GM23338 (cell line): ENCODE data around the gene DNAJC6. TPM values are rescaled to one million over a fixed set of nuclear protein-coding genes. Genes with fewer than 3 reads are reported as not detected.

ENCODE experiments used
- ATAC-seq: fragments of 200-7000 bp; cut with Tn5 transposase; 3 replicates; pipeline ENCODE4 v1.9.1; 2020
- DNase-seq: peaks from one replicate; pipeline ENCODE4 v3.0.0-alpha.2; 2015; ENCODE audit warnings: low spot score
- H2AFZ ChIP-seq: fragments of 200-600 bp; sonication (generic); 2 replicates; pipeline ENCODE4 v1.8.0; 2016; ENCODE audit warnings: antibody characterized with exemption, mild to moderate bottlenecking, moderate library complexity
- H3F3A ChIP-seq: fragments of 200-600 bp; sonication (generic); replicated peaks from 2 replicates; pipeline ENCODE4 v1.8.0; 2017; ENCODE audit warnings: antibody characterized with exemption, mixed run types, low read depth
- H3K27ac ChIP-seq: fragments of 200-600 bp; sonication (generic); 2 replicates; pipeline ENCODE4 v1.6.1; 2016; ENCODE audit warnings: low read depth
- H3K27me3 ChIP-seq: fragments of 200-600 bp; sonication (generic); 2 replicates; pipeline ENCODE4 v1.8.0; 2016; ENCODE audit warnings: mild to moderate bottlenecking, mixed run types, moderate library complexity; ENCODE audit not compliant: insufficient read depth
- H3K36me3 ChIP-seq: fragments of 200-600 bp; sonication (generic); 2 replicates; pipeline ENCODE4 v1.8.0; 2016; ENCODE audit warnings: mild to moderate bottlenecking; ENCODE audit not compliant: insufficient read depth
- H3K4me1 ChIP-seq: fragments of 200-600 bp; sonication (generic); 2 replicates; pipeline ENCODE4 v1.8.0; 2016; ENCODE audit warnings: mild to moderate bottlenecking, moderate library complexity; ENCODE audit not compliant: insufficient read depth
- H3K4me2 ChIP-seq: fragments of 200-600 bp; sonication (generic); 2 replicates; pipeline ENCODE4 v1.7.1; 2017; ENCODE audit warnings: mixed run types
- H3K4me3 ChIP-seq: fragments of 200-600 bp; sonication (generic); 2 replicates; pipeline ENCODE4 v1.6.1; 2016; ENCODE audit warnings: mixed run types
- H3K79me2 ChIP-seq: fragments of 200-600 bp; sonication (generic); replicated peaks from 2 replicates; pipeline ENCODE4 v1.8.0; 2017; ENCODE audit warnings: mild to moderate bottlenecking; ENCODE audit not compliant: insufficient read depth
- H3K9me2 ChIP-seq: fragments of 200-600 bp; sonication (generic); 2 replicates; pipeline ENCODE4 v1.8.0; 2017; ENCODE audit not compliant: insufficient read depth
- H4K20me1 ChIP-seq: fragments of 200-600 bp; sonication (generic); replicated peaks from 2 replicates; pipeline ENCODE4 v1.8.0; 2017; ENCODE audit warnings: mild to moderate bottlenecking; ENCODE audit not compliant: insufficient read depth
- H3K27ac Mint-ChIP-seq: 2 replicates; pipeline ENCODE4 v1.8.0; 2020; ENCODE audit warnings: inconsistent platforms, mild to moderate bottlenecking, moderate library complexity, mixed read lengths
- H3K27me3 Mint-ChIP-seq: 3 replicates; pipeline ENCODE4 v1.8.0; 2022; ENCODE audit warnings: low read depth, mild to moderate bottlenecking, moderate library complexity, mixed read lengths, inconsistent platforms; ENCODE audit not compliant: insufficient read depth, poor library complexity
- H3K36me3 Mint-ChIP-seq: 3 replicates; pipeline ENCODE4 v1.8.0; 2021; ENCODE audit warnings: low read depth, mild to moderate bottlenecking, inconsistent platforms, moderate library complexity, mixed read lengths
- H3K4me1 Mint-ChIP-seq: 3 replicates; pipeline ENCODE4 v1.8.0; 2020; ENCODE audit warnings: mild to moderate bottlenecking, inconsistent platforms, mixed read lengths
- H3K4me3 Mint-ChIP-seq: 3 replicates; pipeline ENCODE4 v1.8.0; 2021; ENCODE audit warnings: moderate library complexity, mild to moderate bottlenecking, inconsistent platforms, mixed read lengths
- H3K9me3 Mint-ChIP-seq: 3 replicates; pipeline ENCODE4 v1.8.0; 2020; ENCODE audit warnings: moderate library complexity, mild to moderate bottlenecking, inconsistent platforms, mixed read lengths
- CREB1 ChIP-seq: fragments of 250-450 bp; sonication (Bioruptor Pico); IDR thresholded peaks from 2 replicates; pipeline ENCODE4 v1.5.0; 2020; ENCODE audit warnings: low read depth, mild to moderate bottlenecking, moderate library complexity
- EZH2 ChIP-seq: fragments of 200-600 bp; sonication (generic); IDR thresholded peaks from one replicate; pipeline ENCODE4 v1.8.0; 2017; ENCODE audit warnings: antibody characterized with exemption, mild to moderate bottlenecking, low read depth; ENCODE audit not compliant: unreplicated experiment
- EZH2phosphoT487 ChIP-seq: fragments of 200-600 bp; sonication (generic); IDR thresholded peaks from one replicate; pipeline ENCODE4 v1.8.1; 2018; ENCODE audit warnings: antibody characterized with exemption; ENCODE audit not compliant: unreplicated experiment
- JUNB ChIP-seq: IDR thresholded peaks from one replicate; pipeline ENCODE4 v1.6.1; 2016; ENCODE audit warnings: antibody characterized with exemption; ENCODE audit not compliant: unreplicated experiment
- REST ChIP-seq: IDR thresholded peaks from one replicate; pipeline ENCODE4 v1.6.1; 2018; ENCODE audit warnings: antibody characterized with exemption; ENCODE audit not compliant: unreplicated experiment
- ZNF114 ChIP-seq: fragments of 250-450 bp; sonication (Bioruptor Pico); IDR thresholded peaks from 2 replicates; pipeline ENCODE4 v1.5.0; 2020; ENCODE audit warnings: mild to moderate bottlenecking, moderate library complexity
- ZNF331 ChIP-seq: fragments of 250-450 bp; sonication (Bioruptor Pico); IDR thresholded peaks from 2 replicates; pipeline ENCODE4 v1.5.0; 2020; ENCODE audit warnings: low read depth, mild to moderate bottlenecking, moderate library complexity
- ZNF462 ChIP-seq: fragments of 250-450 bp; sonication (Bioruptor Pico); IDR thresholded peaks from 2 replicates; pipeline ENCODE4 v1.5.0; 2020; ENCODE audit warnings: mild to moderate bottlenecking, moderate library complexity
- polyA plus RNA-seq: library from polyadenylated mRNA; unstranded; fragments of >200 nt; fragmentation: Nextera tagmentation; extraction: Ambion mirVana; gene quantifications from 2 replicates; pipeline ENCODE4 v1.2.1, GENCODE V29; 2016
- total RNA-seq: library from RNA; depleted of rRNA; stranded (reverse); fragments of >200 nt; shearing (Covaris generic); gene quantifications from 2 replicates; pipeline ENCODE4 v1.2.3, GENCODE V29; 2014
- TF ChIP-seq, protein P1 (sequence below), 2 experiments: fragments of 200-600 bp in 1 of 2; sonication (generic) in 1 of 2; conservative IDR thresholded peaks; 2 replicates each; pipeline versions ENCODE4 v1.5.1 to v1.6.1; 2016 to 2017; ENCODE audit warnings: antibody characterized with exemption in 2 of 2, low read depth in 2 of 2, mild to moderate bottlenecking in 2 of 2, moderate library complexity in 1 of 2
- TF ChIP-seq, protein P2 (sequence below): IDR thresholded peaks from 2 replicates; pipeline ENCODE4 v1.6.1; 2016; ENCODE audit warnings: antibody characterized with exemption

DNAJC6 gene
- total and polyA plus RNA-seq, 2 experiments from 2014 or later, result 2.4 to 7.4 TPM

GRCh38 chr1:65404941-65405340 lies 95.6 kb downstream of the DNAJC6 start (continued):
- TF ChIP-seq, protein P1, sequence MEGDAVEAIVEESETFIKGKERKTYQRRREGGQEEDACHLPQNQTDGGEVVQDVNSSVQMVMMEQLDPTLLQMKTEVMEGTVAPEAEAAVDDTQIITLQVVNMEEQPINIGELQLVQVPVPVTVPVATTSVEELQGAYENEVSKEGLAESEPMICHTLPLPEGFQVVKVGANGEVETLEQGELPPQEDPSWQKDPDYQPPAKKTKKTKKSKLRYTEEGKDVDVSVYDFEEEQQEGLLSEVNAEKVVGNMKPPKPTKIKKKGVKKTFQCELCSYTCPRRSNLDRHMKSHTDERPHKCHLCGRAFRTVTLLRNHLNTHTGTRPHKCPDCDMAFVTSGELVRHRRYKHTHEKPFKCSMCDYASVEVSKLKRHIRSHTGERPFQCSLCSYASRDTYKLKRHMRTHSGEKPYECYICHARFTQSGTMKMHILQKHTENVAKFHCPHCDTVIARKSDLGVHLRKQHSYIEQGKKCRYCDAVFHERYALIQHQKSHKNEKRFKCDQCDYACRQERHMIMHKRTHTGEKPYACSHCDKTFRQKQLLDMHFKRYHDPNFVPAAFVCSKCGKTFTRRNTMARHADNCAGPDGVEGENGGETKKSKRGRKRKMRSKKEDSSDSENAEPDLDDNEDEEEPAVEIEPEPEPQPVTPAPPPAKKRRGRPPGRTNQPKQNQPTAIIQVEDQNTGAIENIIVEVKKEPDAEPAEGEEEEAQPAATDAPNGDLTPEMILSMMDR (conservative IDR thresholded peaks at IDR 0.05; ENCODE audit: low read depth in 2 of 2), result no peak
- TF ChIP-seq CREB1 (CRISPR knock-in tag) (no peak), ZNF462 (CRISPR knock-in tag) (no peak)

- no peaks in the 10 kb centered on the region for H3K27me3 Mint-ChIP-seq
- H3K4me3 ChIP-seq, result no peak overlapping the region
- H3K4me3 Mint-ChIP-seq, result no peak overlapping the region
- H4K20me1 ChIP-seq, result no peaks in the 10 kb centered on the region
- no peak overlapping the region for H3K27ac Mint-ChIP-seq
- ATAC-seq (no peak), DNase-seq (no peak)
- no peaks in the 10 kb centered on the region for H3K9me2 ChIP-seq
- H2AFZ ChIP-seq, result no peak overlapping the region
- H3K36me3 Mint-ChIP-seq, result no peaks in the 10 kb centered on the region
- no peaks in the 10 kb centered on the region for H3K9me3 Mint-ChIP-seq
- no peaks in the 10 kb centered on the region for H3F3A ChIP-seq
- H3K27me3 ChIP-seq, result no peaks in the 10 kb centered on the region
- no peaks in the 10 kb centered on the region for H3K36me3 ChIP-seq
- no peak overlapping the region for H3K4me2 ChIP-seq
- H3K27ac ChIP-seq, result no peak overlapping the region
- H3K4me1 ChIP-seq, result peaks cover 11% of the 10 kb centered on the region; the same call in 1 of the 2 replicates
- no peaks in the 10 kb centered on the region for H3K79me2 ChIP-seq
- H3K4me1 Mint-ChIP-seq, result peaks cover 8% of the 10 kb centered on the region
- TF ChIP-seq EZH2phosphoT487 (no peak), EZH2 (no peak), ZNF114 (CRISPR knock-in tag) (no peak), JUNB (no peak), ZNF331 (CRISPR knock-in tag) (no peak), REST (no peak), CREB1 (CRISPR knock-in tag) (no peak)
- TF ChIP-seq, protein P2, sequence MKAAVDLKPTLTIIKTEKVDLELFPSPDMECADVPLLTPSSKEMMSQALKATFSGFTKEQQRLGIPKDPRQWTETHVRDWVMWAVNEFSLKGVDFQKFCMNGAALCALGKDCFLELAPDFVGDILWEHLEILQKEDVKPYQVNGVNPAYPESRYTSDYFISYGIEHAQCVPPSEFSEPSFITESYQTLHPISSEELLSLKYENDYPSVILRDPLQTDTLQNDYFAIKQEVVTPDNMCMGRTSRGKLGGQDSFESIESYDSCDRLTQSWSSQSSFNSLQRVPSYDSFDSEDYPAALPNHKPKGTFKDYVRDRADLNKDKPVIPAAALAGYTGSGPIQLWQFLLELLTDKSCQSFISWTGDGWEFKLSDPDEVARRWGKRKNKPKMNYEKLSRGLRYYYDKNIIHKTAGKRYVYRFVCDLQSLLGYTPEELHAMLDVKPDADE, result no peak
Observed at GRCh38 chr1:65407877-65408276, 98.5 kb downstream of the DNAJC6 start.
